ENCODE data around the gene C2CD2L.
A peak's percentile ranks its signal among the peaks of the same experiment; 100 is the strongest.

- peak; percentile 58 to 65 for TF ChIP-seq CTCF (conservative IDR thresholded peaks at IDR 0.05 in 1 of 2, IDR thresholded peaks at IDR 0.05 in 1 of 2; ENCODE audit: low read depth in 1 of 2, low read length in 2 of 2)
- no peak for TF ChIP-seq EZH2 (IDR thresholded peaks at IDR 0.05; ENCODE audit: low read length, missing control alignments)
Observed at GRCh38 chr11:119094816-119095065, 12.4 kb upstream of the C2CD2L start.

All from fibroblast of lung (primary cell).